Progenitor cell of endocrine pancreas (in vitro differentiated cells): ENCODE data around the gene SLC5A2. TPM values are rescaled to one million over a fixed set of nuclear protein-coding genes. Genes with fewer than 3 reads are reported as not detected.
A peak's percentile ranks its signal among the peaks of the same experiment; 100 is the strongest.
"Not testable (repeated sequence)": the region's sequence is repeated elsewhere in the genome, so short reads cannot be mapped to it uniquely, and the experiment has no call there.

Source experiments
- DNase-seq: peaks from one replicate; pipeline ENCODE4 v3.0.0; 2021; ENCODE audit warnings: low spot score; ENCODE audit not compliant: unreplicated experiment
- H3K27ac Mint-ChIP-seq: 2 replicates; pipeline ENCODE4 v1.8.0; 2021; ENCODE audit warnings: mild to moderate bottlenecking, moderate library complexity, mixed read lengths
- H3K27me3 Mint-ChIP-seq: 2 replicates; pipeline ENCODE4 v1.8.0; 2021; ENCODE audit warnings: mixed read lengths
- H3K36me3 Mint-ChIP-seq: 2 replicates; pipeline ENCODE4 v1.8.0; 2022; ENCODE audit warnings: mixed read lengths; ENCODE audit not compliant: insufficient read depth
- H3K4me1 Mint-ChIP-seq: 2 replicates; pipeline ENCODE4 v1.8.0; 2021; ENCODE audit warnings: low read depth, mixed read lengths
- H3K4me3 Mint-ChIP-seq: 2 replicates; pipeline ENCODE4 v1.8.0; 2021; ENCODE audit warnings: low read depth, mild to moderate bottlenecking, moderate library complexity, mixed read lengths
- H3K9me3 Mint-ChIP-seq: 2 replicates; pipeline ENCODE4 v1.8.0; 2021; ENCODE audit warnings: low read depth, mixed read lengths
- total RNA-seq: library from RNA; stranded (reverse); gene quantifications from 2 replicates; pipeline ENCODE4 v1.2.1, GENCODE V29; 2021
- TF ChIP-seq, protein P1 (sequence below): fragments of 200-600 bp; sonication (generic); IDR thresholded peaks from one replicate; pipeline ENCODE4 v1.5.0; 2021; ENCODE audit warnings: antibody characterized with exemption, mild to moderate bottlenecking; ENCODE audit not compliant: unreplicated experiment

The SLC5A2 gene
- total RNA-seq, 1 donor from 2014 or later: 0.29 TPM

DNA sequence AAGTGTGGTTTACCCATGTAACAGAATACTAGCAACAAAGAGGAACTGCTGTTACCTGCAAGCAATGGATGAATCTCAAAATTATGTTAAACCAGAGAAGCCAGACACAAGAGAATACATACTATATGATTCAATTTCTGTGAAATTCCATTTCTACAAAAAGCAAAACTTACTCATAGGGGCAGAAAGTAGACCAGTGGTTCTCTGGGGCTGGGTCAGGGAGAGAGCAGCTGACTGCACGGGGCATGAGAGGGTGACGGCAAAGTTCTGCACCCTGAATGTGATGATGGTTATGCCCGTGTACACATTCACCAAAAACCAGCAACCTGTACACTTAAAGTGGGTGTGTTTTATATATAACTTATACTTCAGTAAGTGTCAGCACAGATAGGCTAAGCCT is 43.4 kb upstream of the SLC5A2 start:
- Mint-ChIP-seq H3K36me3 (no peaks in the 10 kb centered on the region), H3K27me3 (no peaks in the 10 kb centered on the region), H3K4me3 (no peak overlapping the region), H3K27ac (no peak overlapping the region), H3K4me1 (no peaks in the 10 kb centered on the region), H3K9me3 (no peaks in the 10 kb centered on the region)
- TF ChIP-seq, protein P1, sequence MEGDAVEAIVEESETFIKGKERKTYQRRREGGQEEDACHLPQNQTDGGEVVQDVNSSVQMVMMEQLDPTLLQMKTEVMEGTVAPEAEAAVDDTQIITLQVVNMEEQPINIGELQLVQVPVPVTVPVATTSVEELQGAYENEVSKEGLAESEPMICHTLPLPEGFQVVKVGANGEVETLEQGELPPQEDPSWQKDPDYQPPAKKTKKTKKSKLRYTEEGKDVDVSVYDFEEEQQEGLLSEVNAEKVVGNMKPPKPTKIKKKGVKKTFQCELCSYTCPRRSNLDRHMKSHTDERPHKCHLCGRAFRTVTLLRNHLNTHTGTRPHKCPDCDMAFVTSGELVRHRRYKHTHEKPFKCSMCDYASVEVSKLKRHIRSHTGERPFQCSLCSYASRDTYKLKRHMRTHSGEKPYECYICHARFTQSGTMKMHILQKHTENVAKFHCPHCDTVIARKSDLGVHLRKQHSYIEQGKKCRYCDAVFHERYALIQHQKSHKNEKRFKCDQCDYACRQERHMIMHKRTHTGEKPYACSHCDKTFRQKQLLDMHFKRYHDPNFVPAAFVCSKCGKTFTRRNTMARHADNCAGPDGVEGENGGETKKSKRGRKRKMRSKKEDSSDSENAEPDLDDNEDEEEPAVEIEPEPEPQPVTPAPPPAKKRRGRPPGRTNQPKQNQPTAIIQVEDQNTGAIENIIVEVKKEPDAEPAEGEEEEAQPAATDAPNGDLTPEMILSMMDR: no peak
- DNase-seq: no peak

DNA sequence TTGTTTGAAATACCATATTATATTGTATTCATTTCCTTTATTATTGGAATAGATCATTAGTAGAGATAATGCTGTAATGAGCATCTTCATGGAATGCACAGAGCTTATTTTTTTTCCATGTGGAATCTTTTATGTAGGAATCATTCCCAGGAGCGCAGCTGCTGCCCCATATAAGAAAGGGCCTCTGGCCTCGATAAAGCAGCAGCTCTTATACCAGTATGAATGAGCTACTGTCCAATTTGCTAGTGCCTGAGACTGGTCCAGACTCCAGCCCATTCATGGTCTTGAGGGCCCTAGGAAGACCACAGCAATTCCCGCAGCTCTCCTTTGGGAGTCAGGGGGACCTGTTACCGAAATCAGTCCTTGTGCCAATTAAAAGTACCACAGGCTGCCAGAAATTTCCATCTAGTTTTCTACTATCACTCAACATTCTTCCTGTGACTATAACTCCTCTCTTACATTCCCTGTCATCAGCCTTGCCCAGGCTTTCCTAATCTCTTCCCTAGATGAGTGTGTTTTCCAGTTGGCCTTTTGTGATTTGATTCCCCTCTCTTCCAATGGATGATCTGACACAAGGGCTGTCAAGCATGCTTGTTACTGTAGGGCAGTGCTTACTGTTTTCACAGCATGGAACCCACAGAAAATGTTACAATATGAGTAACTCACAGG is 42.3 kb upstream of the SLC5A2 start:
- Mint-ChIP-seq H3K27ac (no peak overlapping the region), H3K27me3 (peaks cover 3% of the 10 kb centered on the region), H3K9me3 (no peaks in the 10 kb centered on the region), H3K4me1 (no peaks in the 10 kb centered on the region), H3K36me3 (no peaks in the 10 kb centered on the region), H3K4me3 (no peak overlapping the region)
- TF ChIP-seq, protein P1: no peak
- DNase-seq: no peak

DNA sequence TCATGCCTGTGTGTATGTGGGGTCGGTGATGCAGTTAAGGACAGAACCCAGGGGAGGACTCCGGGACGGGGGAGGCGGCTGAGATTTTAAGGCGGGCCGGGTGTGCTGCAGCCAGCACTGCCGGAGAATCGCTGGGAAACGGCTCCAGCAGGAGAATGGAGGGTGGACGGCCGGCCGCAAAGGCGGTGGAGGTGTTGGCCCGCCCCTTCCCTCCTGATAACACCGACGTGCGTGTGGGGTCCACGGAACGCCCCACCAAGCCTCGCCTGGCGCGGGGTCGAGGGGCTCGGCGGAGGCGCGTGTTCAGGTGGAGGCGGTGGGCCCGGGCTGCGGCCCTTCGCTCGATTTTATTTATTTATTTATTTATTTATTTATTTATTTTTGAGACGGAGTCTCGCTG is 41.0 kb upstream of the SLC5A2 start:
- Mint-ChIP-seq H3K4me1 (no peaks in the 10 kb centered on the region), H3K4me3 (peak overlapping the region; percentile 88), H3K36me3 (no peaks in the 10 kb centered on the region), H3K27me3 (peaks cover 8% of the 10 kb centered on the region), H3K9me3 (no peaks in the 10 kb centered on the region), H3K27ac (peak overlapping the region; percentile 86)
- TF ChIP-seq, protein P1: no peak
- DNase-seq: no peak

DNA sequence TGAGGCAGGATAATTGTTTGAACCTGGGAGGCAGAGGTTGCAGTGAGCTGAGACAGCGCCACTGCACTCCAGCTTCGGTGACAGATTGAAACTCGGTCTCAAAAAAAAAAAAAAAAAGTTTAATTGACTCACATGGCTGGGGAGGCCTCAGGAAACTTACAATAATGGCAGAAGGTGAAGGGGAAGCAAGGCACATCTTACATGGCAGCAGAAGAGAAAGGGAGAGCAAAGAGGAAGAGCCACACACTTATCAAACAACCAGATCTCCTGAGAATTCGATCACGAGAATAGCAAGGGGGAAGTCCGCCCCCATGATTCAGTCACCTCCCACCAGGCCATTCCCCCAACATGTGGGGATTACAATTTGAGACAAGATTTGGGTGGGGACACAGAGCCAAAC is 37.0 kb upstream of the SLC5A2 start:
- H3K36me3 Mint-ChIP-seq, H3K4me1 Mint-ChIP-seq, H3K27ac Mint-ChIP-seq, H3K9me3 Mint-ChIP-seq, H3K4me3 Mint-ChIP-seq, H3K27me3 Mint-ChIP-seq, DNase-seq: not testable (repeated sequence)

DNA sequence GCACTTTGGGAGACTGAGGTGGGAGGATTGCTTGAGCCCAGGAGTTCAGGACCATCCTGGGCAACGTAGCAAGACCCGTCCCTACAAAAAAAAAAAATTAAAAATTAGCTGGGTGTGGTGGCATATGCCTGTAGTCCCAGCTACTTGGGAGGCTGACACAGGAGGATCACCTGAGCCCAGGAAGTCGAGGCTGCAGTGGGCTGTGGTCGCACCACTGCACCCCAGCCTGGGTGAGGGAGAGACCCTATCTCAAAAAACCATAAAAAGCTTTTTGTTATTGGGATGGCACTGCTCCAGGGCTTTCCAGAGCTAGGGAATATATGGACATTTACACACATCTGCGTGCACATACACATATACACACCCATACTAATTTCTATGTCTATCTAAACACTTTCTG is 31.7 kb upstream of the SLC5A2 start:
- Mint-ChIP-seq H3K36me3 (peaks cover 1% of the 10 kb centered on the region), H3K27ac (peak overlapping the region; percentile 83), H3K4me1 (peaks cover 16% of the 10 kb centered on the region), H3K27me3 (peaks cover under 1% of the 10 kb centered on the region), H3K4me3 (no peak overlapping the region), H3K9me3 (no peaks in the 10 kb centered on the region)
- TF ChIP-seq, protein P1: no peak
- DNase-seq: no peak

DNA sequence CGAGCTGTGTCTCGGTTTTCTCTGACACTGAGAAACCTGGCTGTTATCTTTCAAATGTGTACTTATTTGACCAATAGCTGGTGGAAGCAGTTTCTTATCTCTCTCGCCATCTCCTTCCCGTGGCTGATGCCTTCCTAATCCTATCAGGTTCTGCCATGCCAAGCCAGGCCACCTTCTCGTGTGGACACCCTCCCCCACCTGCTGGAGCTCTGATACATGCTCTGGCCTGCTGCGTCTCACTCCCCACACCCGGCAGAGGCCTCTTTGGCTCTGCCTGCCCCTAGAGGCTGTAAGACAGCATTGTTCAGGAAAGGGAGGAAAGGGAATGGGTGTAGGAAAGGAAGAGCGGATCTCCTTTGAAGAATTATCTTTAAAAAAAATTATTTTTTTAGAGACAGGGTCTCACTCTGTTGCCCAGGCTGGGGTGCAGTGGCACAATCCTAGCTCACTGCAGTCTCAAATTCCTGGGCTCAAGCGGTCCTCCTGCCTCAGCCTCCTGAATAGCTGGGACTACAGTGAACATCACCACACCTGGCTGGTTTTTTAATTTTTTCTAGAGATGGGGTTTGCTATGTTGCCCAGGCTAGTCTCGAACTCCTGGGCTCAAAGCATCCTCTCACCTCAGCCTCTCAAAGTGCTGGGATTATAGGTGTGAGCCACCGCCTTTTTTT is 31.1 kb upstream of the SLC5A2 start:
- no peaks in the 10 kb centered on the region for H3K9me3 Mint-ChIP-seq
- H3K4me1 Mint-ChIP-seq: peaks cover 16% of the 10 kb centered on the region
- peak overlapping the region; percentile 83 for H3K27ac Mint-ChIP-seq
- H3K27me3 Mint-ChIP-seq: no peaks in the 10 kb centered on the region
- TF ChIP-seq, protein P1: peak; percentile 66
- H3K36me3 Mint-ChIP-seq: peaks cover 1% of the 10 kb centered on the region
- no peak overlapping the region for H3K4me3 Mint-ChIP-seq
- no peak for DNase-seq
